Stimulated activated CD8-positive, alpha-beta memory T cell treated with anti-CD3 and anti-CD28 coated beads, Interleukin-7, amount 100 ng/mL, for 48 hours (primary cell): Measurements from ENCODE around the gene LRRFIP1.

Experiments
- DNase-seq, 2 donors: peaks; one replicate each; pipeline ENCODE4 v3.0.0-alpha.2; 2020; ENCODE audit warnings: low read depth in 1 of 2; ENCODE audit errors: extremely low read depth in 1 of 2

LRRFIP1 gene

GRCh38 chr2:237639052-237639835, 11.9 kb downstream of the LRRFIP1 start:
- DNase-seq = no peak

- no peak for DNase-seq
Observed at GRCh38 chr2:237639836-237640220, 12.4 kb downstream of the LRRFIP1 start.

GRCh38 chr2:237640493-237640998, 13.2 kb downstream of the LRRFIP1 start:
- DNase-seq = no peak

GRCh38 chr2:237642038-237642734, 14.8 kb downstream of the LRRFIP1 start:
- DNase-seq = no peak

GRCh38 chr2:237643066-237643465, 15.7 kb downstream of the LRRFIP1 start:
- DNase-seq = no peak

GRCh38 chr2:237643582-237644380, 16.4 kb downstream of the LRRFIP1 start:
- no peak for DNase-seq

- DNase-seq = no peak
Observed at GRCh38 chr2:237644381-237644703, 17.0 kb downstream of the LRRFIP1 start.

GRCh38 chr2:237645261-237645660, 17.9 kb downstream of the LRRFIP1 start:
- DNase-seq = no peak

GRCh38 chr2:237647176-237648015, 20.0 kb downstream of the LRRFIP1 start:
- DNase-seq = no peak

GRCh38 chr2:237648016-237648381, 20.6 kb downstream of the LRRFIP1 start:
- DNase-seq = no peak

- no peak for DNase-seq
Observed at GRCh38 chr2:237649541-237650454, 22.4 kb downstream of the LRRFIP1 start.

GRCh38 chr2:237650455-237650850, 23.1 kb downstream of the LRRFIP1 start:
- no peak for DNase-seq

GRCh38 chr2:237651761-237652160, 24.4 kb downstream of the LRRFIP1 start:
- DNase-seq = no peak

- no peak for DNase-seq
Observed at GRCh38 chr2:237652181-237652580, 24.8 kb downstream of the LRRFIP1 start.

GRCh38 chr2:237652854-237653253, 25.5 kb downstream of the LRRFIP1 start:
- DNase-seq = no peak

- no peak for DNase-seq
Observed at GRCh38 chr2:237653776-237654558, 26.6 kb downstream of the LRRFIP1 start.

- DNase-seq = no peak
Observed at GRCh38 chr2:237657063-237657462, 29.7 kb downstream of the LRRFIP1 start.

GRCh38 chr2:237660381-237660900, 33.1 kb downstream of the LRRFIP1 start:
- DNase-seq = no peak

- DNase-seq = no peak
Observed at GRCh38 chr2:237661270-237661669, 33.9 kb downstream of the LRRFIP1 start.
